DOHH2 (cell line): ENCODE measurements around the gene CAMKK1.
A peak's percentile ranks its signal among the peaks of the same experiment; 100 is the strongest.

Experiments
- H3F3A ChIP-seq: fragments of 200-600 bp; sonication (generic), shearing (Covaris generic); 2 replicates; pipeline ENCODE4 v1.6.0; 2016; ENCODE audit warnings: antibody characterized with exemption, mild to moderate bottlenecking; ENCODE audit not compliant: control insufficient read depth, insufficient read depth
- H3K27ac ChIP-seq: fragments of 200-600 bp; sonication (generic); 2 replicates; pipeline ENCODE4 v1.5.1; 2014; ENCODE audit warnings: low read depth, mild to moderate bottlenecking, low read length, moderate library complexity
- H3K27me3 ChIP-seq: fragments of 200-600 bp; sonication (generic); 2 replicates; pipeline ENCODE4 v1.6.1; 2014; ENCODE audit warnings: mild to moderate bottlenecking, low read length, mixed read lengths; ENCODE audit not compliant: control insufficient read depth
- H3K36me3 ChIP-seq: fragments of 200-600 bp; sonication (generic); 2 replicates; pipeline ENCODE4 v1.6.1; 2014; ENCODE audit warnings: mild to moderate bottlenecking, low read length, moderate library complexity, mixed read lengths; ENCODE audit not compliant: control insufficient read depth
- H3K4me1 ChIP-seq: fragments of 200-600 bp; sonication (generic); 2 replicates; pipeline ENCODE4 v1.6.1; 2014; ENCODE audit warnings: mild to moderate bottlenecking, low read length, mixed read lengths; ENCODE audit not compliant: control insufficient read depth
- H3K4me2 ChIP-seq: fragments of 200-600 bp; sonication (generic); 2 replicates; pipeline ENCODE4 v1.6.0; 2014; ENCODE audit warnings: mild to moderate bottlenecking, low read length, moderate library complexity
- H3K4me3 ChIP-seq: fragments of 200-600 bp; sonication (generic); 2 replicates; pipeline ENCODE4 v1.5.1; 2014; ENCODE audit warnings: mild to moderate bottlenecking, low read length, mixed read lengths
- H3K79me2 ChIP-seq: fragments of 200-600 bp; sonication (generic); 2 replicates; pipeline ENCODE4 v1.6.1; 2014; ENCODE audit warnings: mild to moderate bottlenecking, low read length, mixed read lengths; ENCODE audit not compliant: control insufficient read depth
- H3K9me2 ChIP-seq: fragments of 200-600 bp; sonication (generic); replicated peaks from 2 replicates; pipeline ENCODE4 v1.6.1; 2014; ENCODE audit warnings: mild to moderate bottlenecking, low read length, mixed read lengths; ENCODE audit not compliant: control insufficient read depth
- H3K9me3 ChIP-seq: fragments of 200-600 bp; sonication (generic); 2 replicates; pipeline ENCODE4 v1.6.1; 2014; ENCODE audit warnings: antibody characterized with exemption, low read length, mixed read lengths; ENCODE audit not compliant: control insufficient read depth, insufficient read depth
- H4K20me1 ChIP-seq: fragments of 200-600 bp; sonication (generic); 2 replicates; pipeline ENCODE4 v1.6.0; 2014; ENCODE audit warnings: low read depth, mild to moderate bottlenecking, antibody characterized with exemption, low read length, moderate library complexity; ENCODE audit not compliant: control insufficient read depth, insufficient read depth
- CTCF ChIP-seq: fragments of 200-600 bp; sonication (generic); IDR thresholded peaks from one replicate; pipeline ENCODE4 v1.5.1; 2014; ENCODE audit warnings: antibody characterized with exemption, mild to moderate bottlenecking, low read depth, low read length; ENCODE audit not compliant: poor library complexity, severe bottlenecking
- EZH2phosphoT487 ChIP-seq: fragments of 200-600 bp; sonication (generic); IDR thresholded peaks from 2 replicates; pipeline ENCODE4 v1.6.1; 2017; ENCODE audit warnings: borderline replicate concordance, mild to moderate bottlenecking, antibody characterized with exemption, low read length, moderate library complexity, mixed read lengths

Gene CAMKK1

GRCh38 chr17:3892095-3892998 is 506 bp downstream of the CAMKK1 start:
- Histone ChIP-seq H3F3A (peaks cover 13% of the 10 kb centered on the region), H3K27me3 (peaks cover 12% of the 10 kb centered on the region), H4K20me1 (0 out of 2 replicates have a peak, but pooled peaks cover 3% of the 10 kb centered on the region), H3K9me2 (no peaks in the 10 kb centered on the region), H3K9me3 (no peaks in the 10 kb centered on the region), H3K27ac (no peak overlapping the region), H3K36me3 (no peaks in the 10 kb centered on the region), H3K4me1 (peaks cover 58% of the 10 kb centered on the region), H3K79me2 (no peaks in the 10 kb centered on the region), H3K4me3 (peak overlapping the region; percentile 80), H3K4me2 (peak overlapping the region; percentile 97)
- TF ChIP-seq EZH2phosphoT487 (peak; percentile 70; the same call in 1 of the 2 replicates), CTCF (no peak)

GRCh38 chr17:3891626-3892094 is 1.2 kb downstream of the CAMKK1 start:
- TF ChIP-seq CTCF (no peak), EZH2phosphoT487 (no peak)
- Histone ChIP-seq H3F3A (peaks cover 13% of the 10 kb centered on the region), H3K27me3 (peaks cover 12% of the 10 kb centered on the region), H3K79me2 (no peaks in the 10 kb centered on the region), H4K20me1 (0 out of 2 replicates have a peak, but pooled peaks cover 3% of the 10 kb centered on the region), H3K9me3 (no peaks in the 10 kb centered on the region), H3K27ac (no peak overlapping the region), H3K36me3 (no peaks in the 10 kb centered on the region), H3K4me2 (peak overlapping the region; percentile 97), H3K4me1 (peaks cover 58% of the 10 kb centered on the region), H3K9me2 (no peaks in the 10 kb centered on the region), H3K4me3 (peak overlapping the region; percentile 80)

GRCh38 chr17:3890878-3891219 is 2.0 kb downstream of the CAMKK1 start:
- no peak overlapping the region for H3K4me3 ChIP-seq
- H3K36me3 ChIP-seq: no peaks in the 10 kb centered on the region
- H3K9me2 ChIP-seq: no peaks in the 10 kb centered on the region
- peaks cover 13% of the 10 kb centered on the region for H3F3A ChIP-seq
- no peak overlapping the region for H3K27ac ChIP-seq
- no peaks in the 10 kb centered on the region for H3K79me2 ChIP-seq
- H3K9me3 ChIP-seq: no peaks in the 10 kb centered on the region
- H3K27me3 ChIP-seq: peaks cover 12% of the 10 kb centered on the region
- H3K4me2 ChIP-seq: no peak overlapping the region
- 0 out of 2 replicates have a peak, but pooled peaks cover 3% of the 10 kb centered on the region for H4K20me1 ChIP-seq
- TF ChIP-seq EZH2phosphoT487 (no peak), CTCF (no peak)
- H3K4me1 ChIP-seq: peaks cover 57% of the 10 kb centered on the region
